Tongue (tissue), 2 donors: ENCODE measurements around the gene PLCXD1. TPM values are rescaled to one million over a fixed set of nuclear protein-coding genes. Genes with fewer than 3 reads are reported as not detected.
"Not testable (repeated sequence)": the region's sequence is repeated elsewhere in the genome, so short reads cannot be mapped to it uniquely, and the experiment has no call there.

Source experiments
- DNase-seq: peaks from one replicate; pipeline ENCODE4 v3.0.0-alpha.2; 2015
- total RNA-seq: library from RNA; depleted of rRNA; stranded (reverse); fragments of >200 nt; gene quantifications from one replicate; pipeline ENCODE4 v1.2.3, GENCODE V29; 2014

Gene PLCXD1
- total RNA-seq, 1 donor from 2014 or later = 11.2 TPM

GRCh38 chrX:291411-291901 is 10.3 kb downstream of the PLCXD1 start:
- no peak for DNase-seq

GRCh38 chrX:292900-293897 is 12.0 kb downstream of the PLCXD1 start:
- DNase-seq = no peak

DNA sequence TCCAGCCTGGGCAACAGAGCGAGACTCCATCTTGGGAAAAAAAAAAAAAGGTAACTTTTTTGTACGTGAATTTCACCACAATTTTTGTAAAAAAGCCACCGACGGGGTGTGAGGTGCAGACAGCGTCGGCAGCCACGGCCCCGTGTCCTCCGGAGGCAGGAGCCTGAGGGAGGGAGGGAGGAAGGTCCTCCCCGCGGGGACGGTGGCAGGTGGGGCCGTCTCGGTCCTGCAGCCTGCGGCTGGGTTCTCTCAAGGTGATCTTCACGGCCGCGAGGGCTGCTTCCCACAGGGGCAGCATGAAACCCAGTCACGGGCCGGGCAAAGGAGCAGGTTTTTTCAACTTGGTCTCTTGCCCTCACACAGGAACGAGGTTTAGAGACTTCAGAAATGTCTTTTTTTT is 14.0 kb downstream of the PLCXD1 start:
- no peak for DNase-seq

DNA sequence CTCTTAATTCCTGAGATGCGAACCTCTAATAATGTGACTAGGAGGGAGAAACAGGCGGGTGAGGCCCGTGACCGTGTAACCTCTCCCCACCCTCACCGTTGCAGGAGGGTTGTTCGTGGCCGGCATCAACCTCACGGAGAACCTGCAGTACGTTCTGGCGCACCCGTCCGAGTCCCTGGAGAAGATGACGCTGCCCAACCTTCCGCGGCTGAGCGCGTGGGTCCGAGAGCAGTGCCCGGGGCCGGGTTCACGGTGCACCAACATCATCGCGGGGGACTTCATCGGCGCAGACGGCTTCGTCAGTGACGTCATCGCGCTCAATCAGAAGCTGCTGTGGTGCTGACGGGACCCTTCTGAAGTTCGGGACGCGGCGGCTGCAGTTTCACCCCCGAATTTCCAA is 17.8 kb downstream of the PLCXD1 start:
- DNase-seq = no peak

DNA sequence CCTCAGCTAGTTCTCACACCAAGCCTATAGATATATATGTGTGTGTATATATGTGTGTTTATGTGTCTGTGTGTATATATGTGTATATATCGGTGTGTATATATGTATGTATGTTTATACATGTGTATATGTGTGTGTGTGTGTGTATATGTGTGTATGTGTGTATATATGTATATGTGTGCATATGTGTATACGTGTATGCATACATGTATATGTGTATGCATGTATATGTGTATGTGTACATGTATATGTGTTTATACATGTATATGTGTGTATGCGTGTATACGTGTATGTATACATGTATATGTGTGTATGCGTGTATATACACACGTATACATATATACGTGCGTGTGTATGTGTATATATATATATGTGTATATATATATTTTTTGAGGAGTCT is 19.2 kb downstream of the PLCXD1 start:
- DNase-seq = no peak

- no peak for DNase-seq
These were observed 21.8 kb downstream of the PLCXD1 start for GRCh38 chrX:302975-303374.

- DNase-seq = not testable (repeated sequence)
These were observed 24.8 kb downstream of the PLCXD1 start for GRCh38 chrX:305781-306613.

DNA sequence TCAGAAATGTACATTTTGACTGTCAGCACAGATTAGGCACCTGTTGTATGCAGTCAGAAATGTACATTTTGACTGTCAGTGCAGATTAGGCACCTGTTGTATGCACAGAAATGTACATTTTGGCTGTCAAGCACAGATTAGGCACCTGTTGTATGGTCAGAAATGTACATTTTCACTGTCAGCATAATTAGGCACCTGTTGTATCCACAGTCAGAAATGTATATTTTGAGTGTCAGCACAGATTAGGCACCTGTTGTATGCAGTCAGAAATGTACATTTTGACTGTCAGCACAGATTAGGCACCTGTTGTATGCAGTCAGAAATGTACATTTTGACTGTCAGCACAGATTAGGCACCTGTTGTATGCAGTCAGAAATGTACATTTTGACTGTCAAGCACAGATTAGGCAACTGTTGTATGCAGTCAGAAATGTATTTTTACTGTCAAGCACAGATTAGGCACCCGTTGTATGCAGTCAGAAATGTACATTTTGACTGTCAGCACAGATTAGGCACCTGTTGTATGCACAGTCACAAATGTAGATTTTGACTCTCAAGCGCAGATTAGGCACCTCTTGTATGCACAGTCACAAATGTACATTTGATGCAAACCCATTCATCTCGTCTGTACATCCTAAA is 25.6 kb downstream of the PLCXD1 start:
- not testable (repeated sequence) for DNase-seq

DNA sequence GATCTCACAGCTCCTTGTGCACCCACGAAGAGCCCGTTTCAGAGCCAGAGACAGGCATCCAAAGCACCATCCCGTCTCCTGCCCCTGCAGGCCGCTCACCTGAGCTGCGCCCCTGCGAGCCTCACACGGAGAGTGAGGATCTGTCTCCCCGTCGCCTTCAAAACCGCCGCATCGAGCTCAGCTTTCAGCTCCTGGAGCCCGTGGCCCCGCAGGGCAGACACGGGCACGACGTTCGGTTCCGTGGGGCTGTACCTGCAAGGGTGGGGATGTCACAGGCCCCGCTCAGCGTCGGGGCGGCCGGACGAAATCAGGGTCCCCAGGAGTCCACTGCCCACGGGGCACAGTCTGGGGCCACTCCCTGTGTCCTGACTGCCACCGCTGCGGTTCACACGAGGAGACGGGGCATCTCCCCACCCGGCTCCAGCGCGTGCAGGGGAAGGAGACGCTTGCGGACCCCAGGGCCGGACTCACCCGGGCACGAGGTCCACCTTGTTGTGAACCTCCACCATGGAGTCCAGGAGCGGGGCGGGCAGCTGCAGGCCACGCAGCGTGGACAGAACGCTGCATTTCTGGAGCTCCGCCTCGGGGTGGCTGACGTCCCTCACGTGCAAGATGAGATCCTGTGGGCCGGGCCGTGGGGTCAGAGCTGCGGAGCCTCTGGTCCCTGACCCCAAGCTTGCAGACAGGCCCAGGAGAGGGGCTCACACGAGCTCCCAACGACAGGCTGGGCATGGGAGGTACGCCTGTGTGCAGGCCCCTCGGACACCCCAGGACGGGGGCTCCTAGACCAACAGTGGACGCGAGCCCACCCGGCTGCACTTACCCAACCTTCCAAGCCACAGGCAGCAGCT is 26.3 kb downstream of the PLCXD1 start:
- no peak for DNase-seq

GRCh38 chrX:308821-309520 is 27.8 kb downstream of the PLCXD1 start:
- DNase-seq = no peak

GRCh38 chrX:310621-311155 is 29.5 kb downstream of the PLCXD1 start:
- DNase-seq = no peak

- no peak for DNase-seq
These were observed 30.3 kb downstream of the PLCXD1 start for GRCh38 chrX:311156-312129.

- no peak for DNase-seq
These were observed 31.6 kb downstream of the PLCXD1 start for GRCh38 chrX:312621-313331.

DNA sequence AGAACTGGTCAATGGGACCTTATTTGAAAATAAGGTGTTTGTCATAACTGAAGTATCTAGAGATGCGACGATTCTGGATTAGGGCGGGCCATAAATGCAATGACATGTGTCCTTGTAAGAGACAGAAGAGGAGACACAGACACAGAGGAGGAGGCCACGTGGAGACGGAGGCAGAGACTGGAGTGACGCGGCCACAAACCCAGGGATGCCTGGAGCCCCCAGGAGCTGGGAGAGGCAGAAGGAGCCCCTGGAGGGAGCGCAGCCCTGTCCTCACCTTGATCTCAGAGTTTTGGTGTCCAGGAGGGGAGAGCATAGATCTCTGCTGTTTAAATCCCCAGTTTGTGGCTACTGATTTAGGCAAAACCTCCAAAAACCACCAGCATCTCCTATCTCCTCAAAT is 32.4 kb downstream of the PLCXD1 start:
- no peak for DNase-seq

DNA sequence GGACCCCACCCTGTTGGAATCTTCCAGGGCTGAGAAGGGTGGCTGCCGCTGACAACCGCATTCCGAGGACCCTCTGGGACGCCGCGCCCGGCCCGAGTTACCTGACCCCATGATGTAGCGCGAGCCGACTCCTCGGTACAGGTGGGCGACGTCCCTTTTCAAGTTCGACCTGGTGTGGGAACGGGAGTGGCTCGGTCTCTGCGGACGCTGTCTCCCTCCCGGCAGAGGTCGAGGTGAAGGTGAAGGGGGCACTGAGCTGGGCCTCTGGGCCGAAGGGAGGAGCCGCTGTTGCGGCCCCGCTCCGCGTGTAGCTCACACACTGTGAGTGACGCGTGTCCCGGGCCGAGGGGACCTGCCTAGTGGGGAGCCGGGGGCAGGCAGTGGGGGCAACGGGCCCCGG is 32.9 kb downstream of the PLCXD1 start:
- no peak for DNase-seq

DNA sequence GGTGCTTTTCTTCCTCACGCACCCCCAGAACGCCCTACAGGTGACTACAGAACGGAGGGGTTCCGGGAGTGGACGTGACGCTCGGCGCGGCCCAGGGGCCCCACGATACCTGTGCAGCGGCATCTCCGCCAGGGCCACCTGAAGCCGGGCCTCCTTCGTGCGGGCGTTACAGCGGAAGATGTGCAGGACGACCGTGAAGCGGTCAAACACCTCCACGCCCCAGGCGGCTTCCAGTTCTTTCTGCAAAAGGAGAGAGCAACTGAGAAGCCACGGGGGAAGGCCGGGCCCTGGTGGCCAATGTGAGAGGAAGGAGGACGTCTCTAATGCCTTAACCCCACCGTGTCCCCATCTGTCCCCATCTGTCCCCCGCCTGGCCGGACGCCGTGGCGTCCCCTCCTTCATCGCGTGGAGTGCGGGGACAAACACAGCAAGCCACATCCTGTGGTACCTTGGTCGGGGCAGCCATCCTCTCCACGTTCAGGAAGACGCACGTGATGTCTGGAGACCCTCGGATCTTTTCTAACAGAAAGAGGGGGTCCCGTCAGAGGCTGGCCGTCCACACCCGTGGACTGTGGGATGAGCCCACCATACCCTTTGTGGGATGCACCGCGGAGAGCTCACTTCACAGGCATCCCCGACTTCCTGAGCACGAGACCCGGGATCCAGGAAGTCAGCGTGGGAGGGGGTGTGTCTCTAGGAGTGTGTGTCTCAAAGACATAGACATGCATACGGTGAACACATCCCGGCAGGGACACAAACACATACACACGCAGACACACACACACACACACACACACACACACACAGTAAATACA is 33.8 kb downstream of the PLCXD1 start:
- no peak for DNase-seq
